K562 (cell line): ENCODE measurements around the gene TRNAU1AP. TPM values are rescaled to one million over a fixed set of nuclear protein-coding genes. Genes with fewer than 3 reads are reported as not detected.

ENCODE experiments used
- ARHGAP35 ChIP-seq: fragments of 450-650 bp; IDR thresholded peaks from 2 replicates; pipeline ENCODE4 v1.6.1; 2018; ENCODE audit not compliant: partially characterized antibody
- ATF3 ChIP-seq, 2 experiments: fragments of 450-650 bp in 1 of 2; sonication (generic) in 1 of 2; formaldehyde crosslinking in 1 of 2; IDR thresholded peaks in 1 of 2; conservative IDR thresholded peaks in 1 of 2; 2 replicates each; pipeline versions ENCODE4 v1.6.1 to v1.8.1; 2016 to 2023; ENCODE audit warnings: mild to moderate bottlenecking in 2 of 2, moderate library complexity in 2 of 2, inconsistent platforms in 1 of 2, missing genetic modification reagents in 1 of 2
- E2F1 ChIP-seq: sonication (generic); formaldehyde crosslinking; IDR thresholded peaks from 2 replicates; pipeline ENCODE4 v1.8.1; 2023; ENCODE audit warnings: mild to moderate bottlenecking, missing genetic modification reagents, moderate library complexity
- ELF4 ChIP-seq: fragments of 450-650 bp; formaldehyde crosslinking; IDR thresholded peaks from 2 replicates; pipeline ENCODE4 v1.4.0; 2022; ENCODE audit warnings: missing genetic modification characterization
- EWSR1 ChIP-seq: fragments of 450-650 bp; IDR thresholded peaks from 2 replicates; pipeline ENCODE4 v1.6.1; 2018; ENCODE audit warnings: borderline replicate concordance, mild to moderate bottlenecking, low read depth, moderate library complexity; ENCODE audit not compliant: partially characterized antibody
- FOXK1 ChIP-seq: sonication (generic); formaldehyde crosslinking; IDR thresholded peaks from 2 replicates; pipeline ENCODE4 v1.8.0; 2022; ENCODE audit warnings: missing genetic modification reagents, mild to moderate bottlenecking, borderline replicate concordance
- KLF10 ChIP-seq: fragments of 250-450 bp; sonication (Bioruptor Pico); IDR thresholded peaks from 2 replicates; pipeline ENCODE4 v1.6.1; 2021; ENCODE audit warnings: matching md5 sums
- TAF1 ChIP-seq: IDR thresholded peaks from 2 replicates; pipeline ENCODE4 v1.6.1; 2011; ENCODE audit warnings: mild to moderate bottlenecking, low read length, moderate library complexity; ENCODE audit not compliant: insufficient read depth, control insufficient read depth, severe bottlenecking; ENCODE audit errors: extremely low read depth
- U2AF2 ChIP-seq: fragments of 200-400 bp; formaldehyde crosslinking; optimal IDR thresholded peaks from 2 replicates; pipeline ENCODE3; 2017; ENCODE audit warnings: low read depth, mild to moderate bottlenecking, low read length
- ZKSCAN8 ChIP-seq: fragments of 200-800 bp; sonication (Bioruptor generic); IDR thresholded peaks from 2 replicates; pipeline ENCODE4 v1.6.1; 2016; ENCODE audit warnings: missing genetic modification characterization, missing compliant biosample characterization
- ZNF586 ChIP-seq: fragments of 450-650 bp; formaldehyde crosslinking; conservative IDR thresholded peaks from 2 replicates; pipeline ENCODE4 v1.4.0; 2020; ENCODE audit warnings: mild to moderate bottlenecking, moderate library complexity
- polyA plus RNA-seq, 8 experiments: library from polyadenylated mRNA; depleted of rRNA in 4 of 8; stranded (reverse) in 5 of 8; unstranded in 3 of 8; fragments of >200 nt; fragmentation: Nextera tagmentation in 2 of 8; fragmentation: Illumina TruSeq in 1 of 8; extraction: Ambion mirVana in 2 of 8; extraction: Trizol in 1 of 8; gene quantifications; 2 replicates each; pipeline versions ENCODE4 v1.2.1 to v1.2.3, GENCODE V29; 2011 to 2014; ENCODE audit warnings: inconsistent platforms in 1 of 8, missing spikeins in 1 of 8
- total RNA-seq, 7 experiments: library from RNA; depleted of rRNA in 6 of 7; stranded (reverse); fragments of >200 nt in 6 of 7; fragmentation: Illumina TruSeq in 2 of 7; extraction: Trizol in 2 of 7; gene quantifications; 2 replicates each; pipeline versions ENCODE4 v1.2.1 to v1.2.3, GENCODE V29; 2011 to 2021; ENCODE audit warnings: low replicate concordance in 1 of 7
- TF ChIP-seq, protein P1 (sequence below): sonication (generic); formaldehyde crosslinking; IDR thresholded peaks from 2 replicates; pipeline ENCODE4 v1.8.0; 2022; ENCODE audit warnings: mild to moderate bottlenecking, missing genetic modification reagents, borderline replicate concordance
- TF ChIP-seq, protein P2 (sequence below): conservative IDR thresholded peaks from 2 replicates; pipeline ENCODE4 v1.6.1; 2011; ENCODE audit warnings: low read depth, mild to moderate bottlenecking, low read length; ENCODE audit not compliant: control insufficient read depth
- TF ChIP-seq, protein P3 (sequence below): IDR thresholded peaks from 3 replicates; pipeline ENCODE4 v1.6.1; 2011; ENCODE audit warnings: borderline replicate concordance, mild to moderate bottlenecking, moderate library complexity; ENCODE audit not compliant: insufficient read length; ENCODE audit errors: extremely low read depth

The TRNAU1AP gene
- total and polyA plus RNA-seq, 9 of the 15 experiments (the other 6 are each of a cell fraction or from before 2014, with no cell fraction given): 34.9 to 110 (median 46.3) TPM

- TF ChIP-seq TAF1 (peak; percentile 4), ZNF586 (peak; percentile 88; the same call in 1 of the 2 replicates), ZKSCAN8 (CRISPR knock-in tag) (peak; percentile 32; the same call in 1 of the 2 replicates), EWSR1 (peak; percentile 96), U2AF2 (no peak), ATF3 (IDR thresholded peaks at IDR 0.05) (no peak), ATF3 (CRISPR knock-in tag; conservative IDR thresholded peaks at IDR 0.05) (peak; percentile 16; the same call in 1 of the 2 replicates), KLF10 (CRISPR knock-in tag) (peak; percentile 66; the same call in 1 of the 2 replicates), ARHGAP35 (no peak), ELF4 (no peak), E2F1 (peak; percentile 17), FOXK1 (CRISPR knock-in tag) (no peak)
- TF ChIP-seq, protein P1, sequence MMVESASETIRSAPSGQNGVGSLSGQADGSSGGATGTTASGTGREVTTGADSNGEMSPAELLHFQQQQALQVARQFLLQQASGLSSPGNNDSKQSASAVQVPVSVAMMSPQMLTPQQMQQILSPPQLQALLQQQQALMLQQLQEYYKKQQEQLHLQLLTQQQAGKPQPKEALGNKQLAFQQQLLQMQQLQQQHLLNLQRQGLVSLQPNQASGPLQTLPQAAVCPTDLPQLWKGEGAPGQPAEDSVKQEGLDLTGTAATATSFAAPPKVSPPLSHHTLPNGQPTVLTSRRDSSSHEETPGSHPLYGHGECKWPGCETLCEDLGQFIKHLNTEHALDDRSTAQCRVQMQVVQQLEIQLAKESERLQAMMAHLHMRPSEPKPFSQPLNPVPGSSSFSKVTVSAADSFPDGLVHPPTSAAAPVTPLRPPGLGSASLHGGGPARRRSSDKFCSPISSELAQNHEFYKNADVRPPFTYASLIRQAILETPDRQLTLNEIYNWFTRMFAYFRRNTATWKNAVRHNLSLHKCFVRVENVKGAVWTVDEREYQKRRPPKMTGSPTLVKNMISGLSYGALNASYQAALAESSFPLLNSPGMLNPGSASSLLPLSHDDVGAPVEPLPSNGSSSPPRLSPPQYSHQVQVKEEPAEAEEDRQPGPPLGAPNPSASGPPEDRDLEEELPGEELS (CRISPR knock-in tag): no peak
- TF ChIP-seq, protein P2, sequence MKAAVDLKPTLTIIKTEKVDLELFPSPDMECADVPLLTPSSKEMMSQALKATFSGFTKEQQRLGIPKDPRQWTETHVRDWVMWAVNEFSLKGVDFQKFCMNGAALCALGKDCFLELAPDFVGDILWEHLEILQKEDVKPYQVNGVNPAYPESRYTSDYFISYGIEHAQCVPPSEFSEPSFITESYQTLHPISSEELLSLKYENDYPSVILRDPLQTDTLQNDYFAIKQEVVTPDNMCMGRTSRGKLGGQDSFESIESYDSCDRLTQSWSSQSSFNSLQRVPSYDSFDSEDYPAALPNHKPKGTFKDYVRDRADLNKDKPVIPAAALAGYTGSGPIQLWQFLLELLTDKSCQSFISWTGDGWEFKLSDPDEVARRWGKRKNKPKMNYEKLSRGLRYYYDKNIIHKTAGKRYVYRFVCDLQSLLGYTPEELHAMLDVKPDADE: peak; percentile 71; the same call in 1 of the 2 replicates
- TF ChIP-seq, protein P3, sequence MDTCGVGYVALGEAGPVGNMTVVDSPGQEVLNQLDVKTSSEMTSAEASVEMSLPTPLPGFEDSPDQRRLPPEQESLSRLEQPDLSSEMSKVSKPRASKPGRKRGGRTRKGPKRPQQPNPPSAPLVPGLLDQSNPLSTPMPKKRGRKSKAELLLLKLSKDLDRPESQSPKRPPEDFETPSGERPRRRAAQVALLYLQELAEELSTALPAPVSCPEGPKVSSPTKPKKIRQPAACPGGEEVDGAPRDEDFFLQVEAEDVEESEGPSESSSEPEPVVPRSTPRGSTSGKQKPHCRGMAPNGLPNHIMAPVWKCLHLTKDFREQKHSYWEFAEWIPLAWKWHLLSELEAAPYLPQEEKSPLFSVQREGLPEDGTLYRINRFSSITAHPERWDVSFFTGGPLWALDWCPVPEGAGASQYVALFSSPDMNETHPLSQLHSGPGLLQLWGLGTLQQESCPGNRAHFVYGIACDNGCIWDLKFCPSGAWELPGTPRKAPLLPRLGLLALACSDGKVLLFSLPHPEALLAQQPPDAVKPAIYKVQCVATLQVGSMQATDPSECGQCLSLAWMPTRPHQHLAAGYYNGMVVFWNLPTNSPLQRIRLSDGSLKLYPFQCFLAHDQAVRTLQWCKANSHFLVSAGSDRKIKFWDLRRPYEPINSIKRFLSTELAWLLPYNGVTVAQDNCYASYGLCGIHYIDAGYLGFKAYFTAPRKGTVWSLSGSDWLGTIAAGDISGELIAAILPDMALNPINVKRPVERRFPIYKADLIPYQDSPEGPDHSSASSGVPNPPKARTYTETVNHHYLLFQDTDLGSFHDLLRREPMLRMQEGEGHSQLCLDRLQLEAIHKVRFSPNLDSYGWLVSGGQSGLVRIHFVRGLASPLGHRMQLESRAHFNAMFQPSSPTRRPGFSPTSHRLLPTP: no peak
These were observed 41.9 kb upstream of the TRNAU1AP start (continued) for GRCh38 chr1:28510970-28511440.
